Fibroblast of lung (primary cell): ENCODE data around the gene LGALSL.

ENCODE experiments used
- EZH2 ChIP-seq: IDR thresholded peaks from 2 replicates; pipeline ENCODE4 v1.5.1; 2012; ENCODE audit warnings: low read length, control low read depth, mild to moderate bottlenecking; ENCODE audit errors: missing control alignments
- TF ChIP-seq, protein P1 (sequence below), 2 donors: IDR thresholded peaks in 1 of 2; conservative IDR thresholded peaks in 1 of 2; 1 replicate in 1 of 2; 2 replicates in 1 of 2; pipeline ENCODE4 v1.5.1; 2011 to 2012; ENCODE audit warnings: low read length in 2 of 2, control low read depth in 1 of 2, inconsistent platforms in 1 of 2, low read depth in 1 of 2, mild to moderate bottlenecking in 1 of 2

DNA sequence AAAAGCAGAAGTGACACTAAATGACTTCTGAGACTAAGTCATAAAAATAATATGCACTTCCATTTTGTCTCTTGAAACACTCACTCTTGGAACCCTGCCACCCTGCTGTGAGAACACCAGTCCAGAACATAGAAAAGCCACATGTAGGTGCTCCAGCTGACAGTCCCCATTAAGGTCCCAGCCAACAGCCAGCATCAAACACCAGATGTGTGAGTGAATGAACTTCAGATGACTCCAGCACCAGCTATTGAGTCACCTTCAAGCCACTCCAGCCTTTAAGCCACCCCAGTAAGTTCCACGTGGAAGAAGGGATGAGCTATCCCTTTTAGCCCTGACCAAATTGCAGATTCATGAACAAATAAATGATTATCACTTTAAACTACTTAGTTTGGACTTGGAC lies 31.5 kb upstream of the LGALSL start:
- TF ChIP-seq, protein P1, sequence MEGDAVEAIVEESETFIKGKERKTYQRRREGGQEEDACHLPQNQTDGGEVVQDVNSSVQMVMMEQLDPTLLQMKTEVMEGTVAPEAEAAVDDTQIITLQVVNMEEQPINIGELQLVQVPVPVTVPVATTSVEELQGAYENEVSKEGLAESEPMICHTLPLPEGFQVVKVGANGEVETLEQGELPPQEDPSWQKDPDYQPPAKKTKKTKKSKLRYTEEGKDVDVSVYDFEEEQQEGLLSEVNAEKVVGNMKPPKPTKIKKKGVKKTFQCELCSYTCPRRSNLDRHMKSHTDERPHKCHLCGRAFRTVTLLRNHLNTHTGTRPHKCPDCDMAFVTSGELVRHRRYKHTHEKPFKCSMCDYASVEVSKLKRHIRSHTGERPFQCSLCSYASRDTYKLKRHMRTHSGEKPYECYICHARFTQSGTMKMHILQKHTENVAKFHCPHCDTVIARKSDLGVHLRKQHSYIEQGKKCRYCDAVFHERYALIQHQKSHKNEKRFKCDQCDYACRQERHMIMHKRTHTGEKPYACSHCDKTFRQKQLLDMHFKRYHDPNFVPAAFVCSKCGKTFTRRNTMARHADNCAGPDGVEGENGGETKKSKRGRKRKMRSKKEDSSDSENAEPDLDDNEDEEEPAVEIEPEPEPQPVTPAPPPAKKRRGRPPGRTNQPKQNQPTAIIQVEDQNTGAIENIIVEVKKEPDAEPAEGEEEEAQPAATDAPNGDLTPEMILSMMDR (conservative IDR thresholded peaks at IDR 0.05 in 1 of 2, IDR thresholded peaks at IDR 0.05 in 1 of 2; ENCODE audit: low read depth in 1 of 2, low read length in 2 of 2): no peak
- TF ChIP-seq EZH2: no peak
